Measurements from ENCODE around the gene PHACTR1. TPM values are rescaled to one million over a fixed set of nuclear protein-coding genes. Genes with fewer than 3 reads are reported as not detected.

Gene PHACTR1
- total and polyA plus RNA-seq, 3 donors from 2014 or later: 5.1 to 7.6 (median 6.5) TPM

GRCh38 chr6:12869816-12870432 is 153.4 kb downstream of the PHACTR1 start:
- intact Hi-C loops (cut with DNase I; ENCODE audit: low total_unique reads): no loop called here
- no peak overlapping the region for H3K4me3 ChIP-seq
- no peaks in the 10 kb centered on the region for H3K9me3 ChIP-seq
- no peak for DNase-seq
- H3K4me1 ChIP-seq: no peaks in the 10 kb centered on the region
- no peak overlapping the region for H3K27ac ChIP-seq
- 76 to 77% methylated on average over 2 of the region's 2 CpGs for whole genome bisulfite sequencing, 2 donors
- no peak for TF ChIP-seq CTCF (IDR thresholded peaks at IDR 0.05)
- H3K36me3 ChIP-seq (ENCODE audit: low read depth, missing control alignments): no peaks in the 10 kb centered on the region
- H3K27me3 ChIP-seq: no peaks in the 10 kb centered on the region

- intact Hi-C loops (cut with DNase I; ENCODE audit: low total_unique reads): no loop called here
These were observed 157.1 kb downstream of the PHACTR1 start for GRCh38 chr6:12873691-12874090.

GRCh38 chr6:12875051-12875450 is 158.5 kb downstream of the PHACTR1 start:
- Histone ChIP-seq H3K36me3 (ENCODE audit: low read depth, missing control alignments) (no peaks in the 10 kb centered on the region), H3K27me3 (no peaks in the 10 kb centered on the region), H3K4me3 (no peak overlapping the region), H3K4me1 (no peaks in the 10 kb centered on the region), H3K9me3 (no peaks in the 10 kb centered on the region), H3K27ac (no peak overlapping the region)
- TF ChIP-seq POLR2A (IDR thresholded peaks at IDR 0.05): no peak
- TF ChIP-seq CTCF (IDR thresholded peaks at IDR 0.05): no peak
- intact Hi-C loops (cut with DNase I; ENCODE audit: low total_unique reads): no loop called here
- no peak for DNase-seq
- WGBS, 2 donors: 70 to 71% methylated on average over 6 of the region's 6 CpGs

More at GRCh38 chr6:12873691-12874090, 157.1 kb downstream of the PHACTR1 start:
- Histone ChIP-seq H3K4me3 (no peak overlapping the region), H3K27ac (no peak overlapping the region), H3K36me3 (ENCODE audit: low read depth, missing control alignments) (no peaks in the 10 kb centered on the region), H3K27me3 (no peaks in the 10 kb centered on the region), H3K9me3 (no peaks in the 10 kb centered on the region), H3K4me1 (no peaks in the 10 kb centered on the region)
- DNase-seq: no peak
- TF ChIP-seq CTCF (IDR thresholded peaks at IDR 0.05): no peak
- no peak for TF ChIP-seq POLR2A (IDR thresholded peaks at IDR 0.05)

DNA sequence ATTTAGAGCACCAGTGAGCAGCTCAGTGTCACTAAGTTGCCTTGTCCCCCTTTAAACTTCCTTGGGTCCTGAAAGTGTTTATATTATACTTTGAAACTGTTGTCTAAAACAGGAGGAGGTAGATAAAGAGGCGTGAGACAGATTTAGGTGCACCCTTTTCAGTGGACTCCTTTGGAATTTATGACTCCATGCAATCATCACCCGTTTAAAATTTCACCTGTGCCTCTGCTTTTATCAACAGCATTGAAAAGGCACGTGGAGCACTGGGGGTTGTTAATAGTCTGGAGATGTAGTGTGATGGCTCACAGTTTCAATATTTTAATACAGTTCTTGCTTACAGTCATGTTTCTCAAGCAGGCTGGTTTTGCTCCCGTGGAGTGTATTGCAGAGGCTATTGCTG is 162.2 kb downstream of the PHACTR1 start:
- Histone ChIP-seq H3K27ac (no peak overlapping the region), H3K4me3 (no peak overlapping the region), H3K36me3 (ENCODE audit: low read depth, missing control alignments) (no peaks in the 10 kb centered on the region), H3K9me3 (no peaks in the 10 kb centered on the region), H3K27me3 (no peaks in the 10 kb centered on the region), H3K4me1 (no peaks in the 10 kb centered on the region)
- intact Hi-C loops (cut with DNase I; ENCODE audit: low total_unique reads): no loop called here
- no peak for DNase-seq
- 64 to 73% methylated on average over 4 of the region's 4 CpGs for WGBS, 2 donors
- TF ChIP-seq POLR2A (IDR thresholded peaks at IDR 0.05): no peak
- TF ChIP-seq CTCF (IDR thresholded peaks at IDR 0.05): no peak

DNA sequence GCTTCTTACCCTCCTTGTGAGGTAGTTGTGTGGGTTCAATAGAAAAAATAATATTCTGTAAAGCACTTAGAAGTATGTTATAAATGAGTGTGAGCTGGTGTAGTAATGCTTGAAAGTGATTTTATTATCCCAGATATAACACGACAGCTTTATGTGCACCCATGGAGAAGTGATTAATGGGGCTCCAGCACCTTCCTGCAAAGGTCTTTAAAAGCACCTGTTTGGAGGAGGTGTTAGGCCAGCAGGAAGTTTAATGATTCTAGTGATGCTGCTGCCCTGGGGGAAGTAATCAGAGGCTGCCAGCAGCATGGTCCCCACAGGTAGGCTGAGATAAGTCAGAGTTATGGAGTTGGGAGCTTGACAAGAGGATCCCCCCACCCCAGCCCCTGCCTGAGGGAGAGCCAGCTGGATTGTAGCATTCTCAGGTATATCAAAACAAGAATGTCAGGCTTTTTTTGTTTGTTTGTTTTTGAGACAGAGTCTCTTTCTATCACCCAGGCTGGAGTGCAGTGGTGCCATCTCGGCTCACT is 166.3 kb downstream of the PHACTR1 start:
- Histone ChIP-seq H3K4me1 (no peaks in the 10 kb centered on the region), H3K27ac (no peak overlapping the region), H3K4me3 (no peak overlapping the region), H3K36me3 (ENCODE audit: low read depth, missing control alignments) (no peaks in the 10 kb centered on the region), H3K27me3 (no peaks in the 10 kb centered on the region), H3K9me3 (no peaks in the 10 kb centered on the region)
- intact Hi-C loops (cut with DNase I; ENCODE audit: low total_unique reads): no loop called here
- 85 to 87% methylated on average over 2 of the region's 2 CpGs for WGBS, 2 donors
- no peak for DNase-seq
- no peak for TF ChIP-seq CTCF (IDR thresholded peaks at IDR 0.05)
- no peak for TF ChIP-seq POLR2A (IDR thresholded peaks at IDR 0.05)

All from testis (tissue), 3 donors.